GM21529 (cell line): ENCODE results near the gene CUBN.
A peak's percentile ranks its signal among the peaks of the same experiment; 100 is the strongest.

Source experiments
- ATAC-seq: cut with Tn5 transposase; IDR thresholded peaks from one replicate; pipeline ENCODE4 v1.9.1; 2021; ENCODE audit not compliant: unreplicated experiment

CUBN gene

DNA sequence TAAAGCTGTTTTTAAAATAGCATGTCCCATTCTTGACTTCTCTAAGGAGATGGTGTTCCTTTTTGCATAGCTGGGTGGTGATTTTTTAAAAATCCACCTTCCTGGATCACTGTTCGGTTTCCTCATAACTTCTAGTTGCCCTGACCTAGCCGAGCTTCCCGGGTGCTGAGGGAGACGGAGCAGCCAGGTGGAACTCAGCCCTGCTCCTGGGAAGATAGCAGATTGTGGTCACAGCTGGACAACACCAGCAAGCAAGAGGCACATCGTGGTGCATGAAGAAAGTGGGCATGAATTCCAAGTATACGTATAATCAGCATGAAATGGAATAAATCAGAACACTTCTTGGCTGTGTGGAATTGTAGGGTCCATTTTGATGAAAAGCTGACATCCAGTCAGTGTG lies 238.9 kb downstream of the CUBN start:
- ATAC-seq, result no peak

DNA sequence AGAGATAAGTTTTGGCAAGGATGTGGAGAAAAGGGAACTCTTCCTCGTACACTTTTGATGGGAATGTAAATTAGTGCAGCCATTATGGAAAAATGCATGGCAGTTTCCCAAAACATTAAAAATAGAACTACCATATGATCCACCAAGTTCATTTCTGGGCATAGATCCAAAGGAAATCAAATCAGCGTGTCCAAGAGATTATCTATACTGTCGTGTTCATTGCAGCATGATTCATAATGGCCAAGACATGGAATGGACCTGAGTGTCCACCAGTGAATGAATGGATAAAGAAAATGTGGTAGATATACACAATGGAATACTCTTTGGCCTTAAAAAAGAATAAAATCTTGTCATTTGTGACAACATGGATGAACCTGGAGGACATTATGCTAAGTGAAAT lies 242.0 kb downstream of the CUBN start:
- no peak for ATAC-seq

DNA sequence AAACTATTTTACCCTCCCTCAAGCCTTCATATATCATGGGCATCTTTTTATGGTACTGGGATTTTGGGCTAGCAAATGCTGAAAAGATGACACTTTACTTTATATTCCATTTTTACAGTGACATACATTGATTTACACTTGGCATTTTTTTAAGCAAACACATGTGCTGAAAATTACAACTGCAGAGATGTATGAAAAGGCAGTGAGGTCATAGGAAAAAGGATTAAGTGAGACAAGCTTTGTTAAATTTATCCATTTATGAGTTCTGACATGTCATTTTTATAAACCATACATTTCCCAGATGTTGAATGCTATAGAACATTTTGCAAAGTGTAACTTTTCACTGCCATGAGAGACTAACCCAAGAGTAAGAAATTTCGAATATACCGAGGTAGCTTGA lies 243.6 kb downstream of the CUBN start:
- ATAC-seq, result no peak

DNA sequence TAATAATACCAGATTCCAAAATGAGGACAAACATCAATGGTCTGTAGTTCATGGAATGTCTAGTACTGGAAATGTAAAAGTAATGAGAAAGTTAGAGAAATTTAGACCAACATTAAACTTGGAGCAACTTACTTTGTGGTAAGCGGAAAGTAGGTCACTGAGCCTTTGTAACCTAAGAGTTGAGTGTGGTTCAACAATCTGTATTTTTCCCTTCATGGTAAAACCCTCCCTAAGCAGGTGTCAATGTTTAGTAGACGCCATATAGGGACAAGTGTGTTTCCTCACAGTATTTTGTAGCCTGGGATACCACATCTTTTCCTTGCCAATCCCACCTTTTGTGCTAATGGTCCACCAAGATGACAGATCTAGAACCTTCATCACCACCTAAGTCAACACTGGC lies 245.1 kb downstream of the CUBN start:
- ATAC-seq, result no peak

DNA sequence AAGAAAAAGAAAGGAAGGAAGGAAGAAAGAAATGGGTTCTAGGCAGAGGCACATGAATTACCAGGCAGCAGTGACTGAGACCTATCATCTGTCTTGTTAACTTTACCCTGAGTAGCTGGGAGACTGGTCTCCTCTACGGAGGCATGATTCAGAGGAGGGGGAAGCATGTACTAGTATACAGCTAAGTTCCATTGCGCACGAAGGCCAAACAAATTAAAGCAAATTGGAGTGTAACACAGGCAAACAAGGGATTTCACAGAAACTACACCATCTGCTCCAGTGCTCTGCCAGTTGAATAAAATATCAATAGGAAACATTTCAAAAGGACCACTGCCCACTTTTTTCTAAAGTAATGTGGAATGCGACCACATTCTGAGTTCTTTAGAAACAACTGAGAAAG lies 246.5 kb downstream of the CUBN start:
- no peak for ATAC-seq

DNA sequence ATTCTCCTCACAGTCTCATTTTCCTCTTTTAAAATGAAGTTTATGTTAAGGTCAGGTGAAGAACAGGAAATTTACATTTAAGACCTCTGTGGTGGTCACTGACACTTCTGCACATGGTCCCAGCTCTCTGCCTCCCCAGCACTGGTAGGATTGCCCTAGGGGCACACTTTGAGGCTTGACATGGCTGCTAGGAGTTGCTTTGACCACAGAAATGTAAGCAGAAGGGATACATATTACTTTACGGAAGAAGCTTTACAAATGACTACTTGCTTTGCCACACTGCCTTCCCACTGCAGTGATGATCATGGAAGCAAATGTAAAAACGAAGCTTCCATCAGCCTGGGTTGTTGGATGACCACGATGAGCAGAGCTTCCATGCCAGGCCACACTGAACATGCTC lies 259.3 kb downstream of the CUBN start:
- no peak for ATAC-seq

DNA sequence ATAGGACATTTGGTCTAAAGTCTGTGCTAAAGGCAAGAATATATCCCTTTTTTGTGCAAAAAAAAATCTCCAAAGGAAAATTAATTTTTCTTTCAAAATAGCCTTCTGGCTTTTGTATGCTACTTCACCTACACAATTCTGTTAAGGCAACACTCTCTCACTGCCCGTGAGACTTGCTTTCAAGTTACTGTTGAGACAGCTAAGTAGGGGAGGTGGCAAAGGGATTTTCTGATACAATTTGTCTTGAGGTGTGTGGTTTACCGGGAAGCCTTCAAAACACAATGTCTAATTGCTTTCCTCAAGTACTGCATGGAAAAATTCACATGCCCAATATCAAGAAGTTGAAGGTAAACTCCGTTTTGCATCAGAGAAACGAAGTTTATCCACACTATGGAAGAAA lies 261.6 kb downstream of the CUBN start:
- ATAC-seq, result no peak

DNA sequence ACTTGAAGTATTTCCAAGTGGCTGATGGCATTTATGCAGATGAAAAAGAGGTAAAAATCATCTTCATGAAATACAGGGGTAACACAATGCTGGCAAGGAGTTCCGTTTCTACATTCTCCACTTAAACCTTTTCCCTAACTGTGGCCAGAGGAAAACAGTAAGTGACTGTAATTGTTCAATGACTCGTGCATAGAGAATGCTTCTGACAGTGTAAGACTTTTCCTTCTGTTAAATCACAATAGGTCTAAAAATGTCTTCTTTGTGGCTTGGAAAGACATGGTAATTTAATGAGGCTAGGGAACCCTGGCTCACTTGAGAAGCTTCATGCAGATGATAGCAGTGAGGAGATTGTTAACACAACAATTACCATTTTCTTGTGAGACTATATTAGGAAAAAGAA lies 262.1 kb downstream of the CUBN start:
- ATAC-seq, result no peak

DNA sequence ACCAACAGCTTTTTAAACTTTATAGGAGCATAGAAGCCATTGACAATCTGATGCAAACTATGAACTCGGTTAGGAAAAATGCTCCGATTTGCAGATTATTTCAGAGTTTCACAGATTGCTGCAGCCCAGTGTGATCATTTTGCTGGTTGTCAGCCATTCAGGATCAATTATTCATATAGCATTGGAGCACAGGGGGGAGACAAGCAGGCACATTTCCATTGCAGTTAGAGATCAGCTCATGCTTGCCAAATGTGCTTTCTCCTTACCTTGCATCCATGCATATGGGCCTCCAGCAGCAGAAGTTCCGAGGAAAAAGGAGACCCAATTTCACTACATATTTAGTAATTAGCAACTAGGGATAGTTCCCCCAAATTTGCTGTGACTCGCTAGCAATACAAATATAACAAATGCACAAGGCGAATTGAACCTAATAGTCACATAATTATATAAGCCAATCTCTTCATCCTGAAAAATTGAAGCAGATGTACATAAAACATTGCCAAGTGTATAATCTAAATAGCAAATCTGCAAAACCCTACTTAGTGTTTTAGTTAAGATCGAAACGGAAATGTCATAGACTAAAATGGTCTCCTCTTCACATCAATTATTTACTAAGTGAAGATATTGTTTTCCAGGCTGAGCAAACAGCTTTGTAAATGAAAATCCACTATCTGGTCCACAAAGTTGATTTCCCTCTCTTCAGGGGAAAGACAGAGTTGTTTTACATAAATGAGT lies 262.9 kb downstream of the CUBN start:
- no peak for ATAC-seq

DNA sequence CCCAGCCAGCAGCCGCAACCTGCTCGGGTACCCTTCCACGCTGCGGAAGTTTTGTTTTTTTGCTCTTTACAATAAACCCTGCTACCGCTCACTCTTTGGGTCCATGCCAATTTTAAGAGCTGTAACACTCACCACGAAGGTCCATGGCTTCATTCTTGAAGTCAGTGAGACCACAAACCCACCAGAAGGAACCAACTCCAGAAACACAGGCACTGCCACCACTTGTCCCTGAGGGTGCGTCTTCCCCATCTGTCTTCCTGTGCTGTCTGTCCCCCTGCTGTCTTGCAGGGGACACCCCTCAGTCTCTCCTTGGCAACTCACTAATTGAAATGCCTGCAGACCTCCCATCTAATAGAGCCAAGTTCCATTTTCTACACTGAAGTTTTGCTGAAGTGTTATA lies 263.8 kb downstream of the CUBN start:
- no peak for ATAC-seq

DNA sequence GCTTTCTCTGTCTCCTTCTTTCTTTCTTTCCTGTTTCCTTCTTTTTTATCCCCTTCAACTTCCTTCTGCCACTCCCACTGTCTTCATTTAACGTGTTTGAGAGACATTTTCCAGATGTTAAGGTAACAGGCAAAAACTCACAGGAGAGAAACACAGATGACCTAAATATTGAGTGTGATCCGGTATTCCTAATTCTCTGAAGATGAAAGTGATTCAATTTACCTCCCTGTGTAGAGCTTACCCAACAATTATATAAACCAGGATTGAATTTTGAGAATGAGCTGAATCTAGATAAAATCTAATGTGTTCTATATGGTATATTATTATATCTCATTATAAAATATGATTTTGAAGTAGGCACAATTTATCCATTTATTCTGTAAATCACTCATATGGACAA lies 265.8 kb downstream of the CUBN start:
- ATAC-seq, result no peak

DNA sequence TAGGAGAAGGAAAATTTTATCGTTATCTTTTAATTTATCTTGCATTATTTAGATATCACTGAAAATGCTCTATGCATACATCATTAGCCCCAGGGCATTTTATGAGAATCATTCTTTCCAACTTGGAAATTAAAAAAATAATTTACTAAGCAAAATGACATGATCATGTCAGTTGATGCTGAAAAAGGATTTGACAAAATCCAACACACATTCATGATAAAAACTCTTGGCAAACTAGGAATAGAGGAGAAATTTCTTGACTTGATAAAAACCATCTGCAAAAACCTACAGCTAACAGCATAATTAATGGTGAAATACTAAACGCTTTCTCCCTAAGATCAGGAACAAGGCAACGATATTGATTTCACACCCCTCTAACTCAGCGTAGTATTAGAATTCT lies 272.2 kb downstream of the CUBN start:
- ATAC-seq, result no peak

DNA sequence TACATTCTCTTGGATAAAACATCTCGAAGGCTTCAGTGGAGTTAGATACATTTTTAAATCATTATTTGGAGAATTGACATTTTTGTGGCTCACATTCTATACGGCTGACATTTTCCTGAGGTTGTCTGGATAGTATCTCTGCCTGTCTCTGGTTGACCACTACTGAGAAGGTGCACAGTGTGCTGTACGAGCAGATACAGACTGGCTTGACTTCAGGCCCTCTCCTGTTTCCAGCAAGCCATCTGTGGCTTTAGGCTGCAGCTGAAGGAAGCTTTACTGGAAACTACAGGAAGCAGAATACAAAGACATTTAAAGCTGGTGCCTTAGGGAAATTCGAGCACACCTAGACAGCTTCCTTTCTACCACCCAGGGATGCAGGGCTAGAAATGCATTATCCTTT lies 273.0 kb downstream of the CUBN start:
- no peak for ATAC-seq

DNA sequence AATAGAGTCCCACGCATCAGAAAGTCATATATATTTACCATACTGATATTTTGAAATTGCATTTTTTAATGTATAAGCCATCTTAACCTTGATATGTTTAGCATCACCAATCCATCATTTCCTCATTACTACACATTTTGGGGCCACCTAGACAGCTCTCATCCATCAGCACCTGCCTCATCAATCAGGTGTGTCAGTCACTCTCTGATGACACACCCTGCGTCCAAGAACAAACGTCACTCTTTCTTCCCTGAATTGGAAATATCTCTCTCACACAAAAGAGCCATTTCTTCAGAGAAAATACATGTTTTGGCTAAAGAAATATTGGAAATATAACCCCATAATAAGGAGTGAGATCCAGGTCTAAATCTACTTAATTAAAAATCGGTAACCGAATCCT lies 273.5 kb downstream of the CUBN start:
- ATAC-seq, result no peak

DNA sequence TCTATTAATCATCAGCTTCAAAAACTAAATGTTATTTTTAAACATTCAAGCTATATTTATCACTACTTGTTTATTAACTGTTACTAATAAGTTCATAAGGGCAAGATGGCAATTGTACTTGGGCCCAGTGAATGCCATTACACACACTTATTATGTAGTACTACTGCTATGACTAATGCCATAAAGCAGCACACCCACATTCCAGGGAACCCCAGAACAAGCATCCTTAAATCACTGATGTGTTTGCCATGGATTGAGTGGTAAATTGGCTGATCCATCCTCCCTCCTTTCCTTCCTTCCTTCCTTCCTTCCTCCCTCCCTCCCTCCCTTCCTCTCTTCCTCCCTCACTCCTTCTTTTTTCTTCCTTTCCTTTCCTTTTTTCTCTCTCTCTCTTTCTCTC lies 275.0 kb downstream of the CUBN start:
- ATAC-seq, result no peak

DNA sequence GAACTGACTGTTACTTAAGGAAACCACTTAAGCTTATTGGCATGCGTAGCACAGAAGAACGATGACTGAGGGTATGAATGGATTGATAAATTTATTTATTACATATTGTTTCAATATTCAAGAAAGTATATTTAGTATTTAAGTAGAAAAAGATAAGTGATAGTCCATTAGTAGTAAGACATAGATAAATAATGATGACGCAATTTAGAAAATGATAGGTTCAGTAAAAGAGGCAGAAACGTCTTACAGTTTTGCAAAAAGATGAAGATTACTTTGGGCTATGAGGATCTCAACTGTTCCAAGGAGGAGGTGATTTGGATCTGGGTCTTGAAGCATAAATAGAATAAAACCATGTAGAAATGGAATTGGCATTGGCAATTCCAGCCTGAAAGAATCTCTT lies 275.8 kb downstream of the CUBN start:
- ATAC-seq, result no peak

DNA sequence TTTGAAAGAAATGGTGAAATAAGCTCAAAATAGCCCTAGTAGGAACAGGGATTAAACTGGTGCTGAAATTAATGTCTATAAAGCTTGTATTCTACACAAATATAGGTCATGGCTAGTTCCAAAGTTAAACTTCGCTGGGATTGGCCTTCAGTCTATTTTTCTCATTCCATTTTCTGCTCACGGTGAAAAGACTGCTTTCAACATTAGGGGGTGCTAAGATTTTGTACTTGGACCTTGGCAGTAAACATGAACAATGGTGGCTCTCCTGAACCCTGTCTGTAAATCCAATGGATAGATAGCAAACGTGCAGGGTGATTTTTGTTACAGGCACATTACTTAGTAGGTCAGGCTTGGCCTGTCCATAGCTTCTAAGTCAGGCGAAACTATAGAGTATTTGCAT lies 276.4 kb downstream of the CUBN start:
- ATAC-seq, result no peak

DNA sequence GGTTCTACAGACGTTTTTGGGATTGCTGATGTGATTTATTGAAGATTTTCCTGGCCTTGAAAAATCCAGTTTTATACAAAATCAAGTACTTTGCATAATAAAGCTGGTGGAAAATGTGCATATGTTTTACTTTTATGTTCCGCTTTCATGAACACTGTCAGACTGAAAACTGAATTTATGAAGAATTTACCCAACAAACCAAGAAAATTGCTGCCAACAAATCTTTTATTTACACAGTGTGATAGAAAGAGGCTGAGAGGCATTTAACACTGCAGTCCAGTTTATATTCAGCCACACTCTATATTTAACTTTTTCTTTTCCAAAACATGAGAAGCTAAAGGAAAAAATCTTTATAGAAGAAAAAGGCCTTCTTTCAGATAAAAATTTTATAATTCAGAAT lies 277.0 kb downstream of the CUBN start:
- no peak for ATAC-seq

DNA sequence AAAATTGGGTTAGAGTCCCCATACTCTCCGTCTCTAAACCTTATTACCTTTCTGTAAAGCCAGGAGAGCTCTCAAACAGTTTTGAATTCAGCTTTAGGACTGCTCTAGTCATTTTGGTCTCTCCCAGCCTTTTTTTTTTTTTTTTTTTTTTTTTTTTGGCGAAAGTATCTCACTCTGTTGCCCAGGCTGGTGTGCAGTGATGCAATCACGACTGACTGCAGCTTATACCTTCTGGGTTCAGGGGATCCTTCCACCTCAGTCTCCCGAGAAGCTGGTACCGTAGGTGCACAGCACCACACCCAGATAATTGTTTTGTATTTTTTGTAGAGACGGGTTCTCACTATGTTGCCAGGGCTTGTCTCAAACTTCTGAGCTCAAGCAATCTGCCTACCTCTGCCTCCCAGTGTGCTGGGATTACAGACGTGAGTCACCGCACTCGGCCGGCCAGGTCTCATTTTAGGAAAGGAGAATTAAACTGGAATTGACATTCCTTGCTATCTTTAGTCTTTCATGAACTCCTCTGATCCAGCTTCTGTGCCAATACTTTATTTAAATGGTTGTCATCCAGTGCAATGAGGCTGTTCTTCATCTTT lies 281.0 kb downstream of the CUBN start:
- ATAC-seq, result no peak

DNA sequence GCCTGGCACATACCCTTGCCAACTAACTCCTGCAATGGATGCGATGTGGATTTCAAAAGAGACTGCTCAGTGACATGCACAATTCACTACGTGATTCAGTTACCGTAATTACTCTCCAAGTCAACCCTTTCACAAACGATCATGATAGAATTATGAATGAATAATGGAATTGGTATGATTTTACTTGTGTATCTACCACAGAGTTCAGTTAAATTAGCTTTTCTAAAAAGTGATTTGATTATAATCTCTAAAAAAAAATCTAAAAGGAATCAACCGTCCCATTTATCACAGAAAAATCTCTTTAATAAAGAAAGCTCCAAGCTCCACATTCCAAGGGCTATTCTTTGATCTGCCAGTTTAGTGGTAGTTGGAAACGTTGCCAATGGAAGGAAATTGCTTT lies 282.0 kb downstream of the CUBN start:
- ATAC-seq, result no peak

DNA sequence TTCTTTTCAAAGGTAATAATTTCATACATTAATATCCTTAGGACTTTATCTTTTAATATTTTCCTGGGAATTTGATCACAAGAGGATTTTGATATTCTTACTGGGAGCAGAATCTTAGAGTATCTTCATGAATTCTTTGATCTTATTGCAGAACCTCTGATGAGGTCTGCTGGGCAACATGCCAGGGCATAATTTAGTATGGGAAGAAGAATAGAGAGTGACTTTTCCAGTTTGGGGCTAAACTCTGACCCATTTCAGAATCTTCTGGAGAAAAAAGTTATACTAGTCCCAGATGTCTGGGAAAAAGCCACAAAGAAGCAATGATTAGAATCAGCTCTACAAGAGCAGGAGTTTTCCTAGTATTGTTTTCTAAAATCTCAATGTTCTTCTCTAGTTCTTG lies 284.4 kb downstream of the CUBN start:
- ATAC-seq, result no peak

DNA sequence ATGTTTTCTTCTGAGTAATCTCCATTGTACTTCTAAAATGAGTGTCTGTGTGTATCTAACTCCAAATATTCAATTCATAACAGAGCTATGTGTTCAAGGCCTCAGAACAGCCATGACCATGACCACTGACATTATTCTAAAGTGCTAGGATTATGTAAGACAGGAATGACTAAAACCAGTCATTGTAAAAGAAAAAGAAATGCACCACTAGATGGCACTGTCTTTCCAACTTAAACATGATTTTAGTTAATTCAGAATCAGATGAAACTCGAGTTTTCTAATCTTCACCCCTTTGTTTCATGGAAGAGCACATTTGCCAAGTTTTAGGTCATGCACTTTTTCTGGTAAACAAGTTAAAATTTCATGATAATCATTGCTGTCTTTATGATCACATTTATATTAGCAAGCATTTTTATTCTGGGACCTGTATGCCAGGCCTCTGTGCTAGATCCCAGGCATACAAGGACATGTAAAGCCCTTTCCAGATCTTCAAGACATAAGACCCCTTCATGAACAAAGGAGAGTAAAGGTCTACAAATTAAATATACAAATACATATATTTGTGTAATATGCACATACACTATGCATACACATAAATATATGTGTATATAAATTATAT lies 286.2 kb downstream of the CUBN start:
- ATAC-seq, result peak; percentile 66

DNA sequence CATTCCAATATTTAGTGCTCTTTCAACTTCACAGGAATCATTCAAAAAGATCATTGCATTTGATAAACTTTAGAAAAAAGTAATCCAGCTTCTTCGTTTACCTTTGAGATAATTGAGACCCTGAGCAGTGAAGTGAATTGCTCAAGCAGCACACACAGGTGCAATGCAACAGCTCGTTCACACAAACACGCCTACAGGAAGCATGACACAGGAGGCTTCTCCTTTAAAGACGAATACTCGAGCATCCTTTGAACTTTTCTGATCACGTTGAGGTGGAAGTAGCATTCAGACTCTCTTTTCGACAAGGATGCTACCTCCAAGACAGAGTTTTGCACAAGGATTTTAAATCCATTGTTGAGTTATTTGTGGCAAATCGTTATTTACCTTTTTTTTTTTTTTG lies 294.4 kb downstream of the CUBN start:
- ATAC-seq, result no peak
